SK-N-SH (cell line): Measurements from ENCODE around the gene VGLL3. TPM values are rescaled to one million over a fixed set of nuclear protein-coding genes. Genes with fewer than 3 reads are reported as not detected.

Experiments used
- CTCF ChIA-PET: fragments of 300-600, 350-600 bp; formaldehyde crosslinking; extraction: SDS; loops from one replicate; lab custom pipeline; 2021; lab: Yijun Ruan, JAX
- POLR2A ChIA-PET: fragments of 350-600 bp; sonication (Branson Sonifier 250); formaldehyde crosslinking; extraction: SDS; loops from one replicate; lab custom pipeline; 2020; ENCODE audit warnings: antibody characterized with exemption, inconsistent platforms; lab: Yijun Ruan, JAX
- DNase-seq: peaks from one replicate; pipeline ENCODE4 v3.0.0; 2012
- H2AFZ ChIP-seq: fragments of 200-600 bp; sonication (generic); 2 replicates; pipeline ENCODE4 v1.8.1; 2016; ENCODE audit warnings: antibody characterized with exemption, mild to moderate bottlenecking, low read depth
- H3F3A ChIP-seq: fragments of 200-600 bp; sonication (generic); replicated peaks from 2 replicates; pipeline ENCODE3; 2016; ENCODE audit warnings: antibody characterized with exemption, mild to moderate bottlenecking; ENCODE audit not compliant: insufficient read depth
- H3K27ac ChIP-seq, 2 experiments: fragments of 200-500 bp in 1 of 2; fragments of 200-600 bp in 1 of 2; sonication (Bioruptor generic) in 1 of 2; sonication (generic), shearing (Covaris generic) in 1 of 2; 2 replicates each; pipeline versions ENCODE4 v1.5.1 to v1.6.1; 2014 to 2016; ENCODE audit warnings: low read depth in 2 of 2, inconsistent platforms in 1 of 2, low read length in 1 of 2, mild to moderate bottlenecking in 1 of 2, mixed read lengths in 1 of 2
- H3K27me3 ChIP-seq: fragments of 200-600 bp; sonication (generic), shearing (Covaris generic); 2 replicates; pipeline ENCODE4 v1.6.1; 2016; ENCODE audit warnings: mixed run types; ENCODE audit not compliant: insufficient read depth
- H3K36me3 ChIP-seq, 2 experiments: fragments of 200-500 bp in 1 of 2; fragments of 200-600 bp in 1 of 2; sonication (Bioruptor generic) in 1 of 2; sonication (generic) in 1 of 2; replicated peaks in 1 of 2; 2 replicates each; pipeline versions ENCODE3 to v1.5.1; 2014 to 2016; ENCODE audit warnings: low read length in 1 of 2, mild to moderate bottlenecking in 1 of 2; ENCODE audit not compliant: insufficient read depth in 2 of 2, control insufficient read depth in 1 of 2
- H3K4me1 ChIP-seq, 2 experiments: fragments of 200-500 bp in 1 of 2; fragments of 200-600 bp in 1 of 2; sonication (Bioruptor generic) in 1 of 2; sonication (generic), shearing (Covaris generic) in 1 of 2; 2 replicates each; pipeline versions ENCODE4 v1.5.1 to v1.6.1; 2014 to 2016; ENCODE audit warnings: low read depth in 1 of 2, low read length in 1 of 2, mixed run types in 1 of 2; ENCODE audit not compliant: insufficient read depth in 2 of 2, control insufficient read depth in 1 of 2
- H3K4me2 ChIP-seq: fragments of 200-600 bp; sonication (generic), shearing (Covaris generic); 2 replicates; pipeline ENCODE4 v1.6.1; 2017; ENCODE audit warnings: mixed run types
- H3K4me3 ChIP-seq, 2 experiments: fragments of 200-500 bp in 1 of 2; fragments of 200-600 bp in 1 of 2; sonication (Bioruptor generic) in 1 of 2; sonication (generic), shearing (Covaris generic) in 1 of 2; 2 replicates each; pipeline versions ENCODE4 v1.5.1 to v1.8.1; 2014 to 2016; ENCODE audit warnings: low read depth in 2 of 2, inconsistent platforms in 1 of 2, low read length in 1 of 2, mild to moderate bottlenecking in 1 of 2, mixed read lengths in 1 of 2, moderate library complexity in 1 of 2
- H3K79me2 ChIP-seq: fragments of 200-600 bp; sonication (generic); 2 replicates; pipeline ENCODE4 v1.8.1; 2017; ENCODE audit warnings: mild to moderate bottlenecking; ENCODE audit not compliant: insufficient read depth
- H3K9ac ChIP-seq: fragments of 200-600 bp; sonication (generic); 2 replicates; pipeline ENCODE4 v1.6.1; 2017; ENCODE audit warnings: mixed run types
- H3K9me2 ChIP-seq: fragments of 200-600 bp; sonication (generic); 2 replicates; pipeline ENCODE4 v1.6.1; 2017; ENCODE audit warnings: mixed run types
- H3K9me3 ChIP-seq: fragments of 200-600 bp; sonication (generic); 2 replicates; pipeline ENCODE4 v1.6.1; 2017; ENCODE audit warnings: mixed run types, mild to moderate bottlenecking, moderate library complexity
- H4K20me1 ChIP-seq: fragments of 200-600 bp; sonication (generic); 2 replicates; pipeline ENCODE4 v1.6.1; 2017; ENCODE audit warnings: mild to moderate bottlenecking, mixed run types; ENCODE audit not compliant: insufficient read depth
- CHD2 ChIP-seq: fragments of 150-350 bp; IDR thresholded peaks from 2 replicates; pipeline ENCODE4 v1.6.1; 2018; ENCODE audit warnings: low read length; ENCODE audit not compliant: partially characterized antibody
- EZH2phosphoT487 ChIP-seq: fragments of 200-600 bp; sonication (generic); IDR thresholded peaks from 2 replicates; pipeline ENCODE4 v1.6.1; 2017; ENCODE audit warnings: low read depth, mixed run types, mild to moderate bottlenecking, antibody characterized with exemption, moderate library complexity, borderline replicate concordance
- FOXJ3 ChIP-seq: sonication (generic); formaldehyde crosslinking; IDR thresholded peaks from 2 replicates; pipeline ENCODE4 v1.5.1; 2020; ENCODE audit warnings: mild to moderate bottlenecking, missing genetic modification reagents
- GATA2 ChIP-seq: sonication (generic); formaldehyde crosslinking; IDR thresholded peaks from 2 replicates; pipeline ENCODE4 v1.5.0; 2020; ENCODE audit warnings: mild to moderate bottlenecking, missing genetic modification reagents
- MAX ChIP-seq: IDR thresholded peaks from 2 replicates; pipeline ENCODE4 v1.4.0; 2012; ENCODE audit warnings: low read depth
- NFIC ChIP-seq: IDR thresholded peaks from 2 replicates; pipeline ENCODE4 v1.4.0; 2012; ENCODE audit warnings: borderline replicate concordance
- RAD21 ChIP-seq: IDR thresholded peaks from 2 replicates; pipeline ENCODE4 v1.6.1; 2012; ENCODE audit warnings: mild to moderate bottlenecking, low read length
- RCOR1 ChIP-seq: fragments of 150-350 bp; IDR thresholded peaks from 2 replicates; pipeline ENCODE4 v1.6.1; 2017; ENCODE audit warnings: antibody characterized with exemption, low read length
- RFX5 ChIP-seq: IDR thresholded peaks from 2 replicates; pipeline ENCODE4 v1.6.1; 2012; ENCODE audit warnings: mild to moderate bottlenecking, improper control_type of control experiment, low read length
- RXRA ChIP-seq: IDR thresholded peaks from 2 replicates; pipeline ENCODE4 v1.4.0; 2012; ENCODE audit warnings: low read depth, mild to moderate bottlenecking, borderline replicate concordance
- SMC3 ChIP-seq: IDR thresholded peaks from 2 replicates; pipeline ENCODE4 v1.6.1; 2012; ENCODE audit warnings: low read depth, low read length, improper control_type of control experiment
- TAF1 ChIP-seq: IDR thresholded peaks from 2 replicates; pipeline ENCODE4 v1.6.1; 2012; ENCODE audit warnings: low read depth, mild to moderate bottlenecking, low read length, moderate library complexity, borderline replicate concordance
- TCF12 ChIP-seq: IDR thresholded peaks from 2 replicates; pipeline ENCODE4 v1.4.0; 2012
- YY1 ChIP-seq: IDR thresholded peaks from 2 replicates; pipeline ENCODE4 v1.4.0; 2012; ENCODE audit warnings: low read depth, mild to moderate bottlenecking
- WGBS: methylation state at CpG from one replicate; pipeline ENCODE4 v1.1.6; 2017; ENCODE audit warnings: low lambda C conversion rate; 5-methylcytosine and 5-hydroxymethylcytosine counted together
- polyA plus RNA-seq, 3 experiments: library from polyadenylated mRNA; depleted of rRNA; stranded (reverse); fragments of >200 nt; gene quantifications; 2 replicates each; pipeline ENCODE4 v1.2.3, GENCODE V29; 2012

Gene VGLL3
- polyA plus RNA-seq, 1 of the 3 experiments (the other 2 are of a cell fraction) = not detected

GRCh38 chr3:86923071-86923491, 67.9 kb downstream of the VGLL3 start:
- no peak overlapping the region for H3K4me3 ChIP-seq
- H3K9me3 ChIP-seq = no peaks in the 10 kb centered on the region
- H3F3A ChIP-seq = no peaks in the 10 kb centered on the region
- no peak overlapping the region for H3K4me2 ChIP-seq
- no peak overlapping the region for H3K27ac ChIP-seq
- no peaks in the 10 kb centered on the region for H3K4me1 ChIP-seq
- H2AFZ ChIP-seq = no peak overlapping the region
- H4K20me1 ChIP-seq = no peaks in the 10 kb centered on the region
- ChIA-PET CTCF (no interaction called here), POLR2A (no interaction called here)
- H3K36me3 ChIP-seq = no peaks in the 10 kb centered on the region
- no peaks in the 10 kb centered on the region for H3K27me3 ChIP-seq
- no peaks in the 10 kb centered on the region for H3K9me2 ChIP-seq
- no peak for DNase-seq
- H3K79me2 ChIP-seq = no peaks in the 10 kb centered on the region
- TF ChIP-seq MAX (no peak), CHD2 (no peak), RCOR1 (no peak), FOXJ3 (CRISPR knock-in tag) (no peak), SMC3 (no peak), TAF1 (no peak), YY1 (no peak), NFIC (no peak), EZH2phosphoT487 (no peak), RAD21 (no peak), GATA2 (no peak), RXRA (no peak)
- no peak overlapping the region for H3K9ac ChIP-seq
- WGBS = 6% methylated on average over 3 of the region's 3 CpGs

- H3K4me3 ChIP-seq = no peak overlapping the region
- CTCF ChIA-PET = no interaction called here
- no peak for DNase-seq
- 0% methylated on average over 1 of the region's 1 CpG for WGBS
- no peaks in the 10 kb centered on the region for H3K27me3 ChIP-seq
- H3K4me1 ChIP-seq = no peaks in the 10 kb centered on the region
- no peaks in the 10 kb centered on the region for H4K20me1 ChIP-seq
- no peaks in the 10 kb centered on the region for H3K79me2 ChIP-seq
- H3K4me2 ChIP-seq = no peak overlapping the region
- TF ChIP-seq TCF12 = no peak
- no peak for TF ChIP-seq TAF1
- TF ChIP-seq NFIC = no peak
- no peak for TF ChIP-seq RFX5
- H3K36me3 ChIP-seq = no peaks in the 10 kb centered on the region
- H3K27ac ChIP-seq = no peak overlapping the region
- POLR2A ChIA-PET = no interaction called here
- no peaks in the 10 kb centered on the region for H3K9me2 ChIP-seq
- no peak overlapping the region for H2AFZ ChIP-seq
- no peaks in the 10 kb centered on the region for H3K9me3 ChIP-seq
- H3F3A ChIP-seq = no peaks in the 10 kb centered on the region
- no peak overlapping the region for H3K9ac ChIP-seq
These were observed 68.8 kb downstream of the VGLL3 start for GRCh38 chr3:86921971-86922680.
